SU-DHL-6 (cell line): ENCODE results near the gene SPINK1.

Experiments used
- H2AFZ ChIP-seq: fragments of 200-600 bp; sonication (generic); 2 replicates; pipeline ENCODE4 v1.6.1; 2014; ENCODE audit warnings: low read depth, mild to moderate bottlenecking, moderate library complexity, mixed read lengths, antibody characterized with exemption, low read length; ENCODE audit not compliant: severe bottlenecking
- H3F3A ChIP-seq: fragments of 200-600 bp; shearing (Covaris generic); 2 replicates; pipeline ENCODE4 v1.6.0; 2016; ENCODE audit warnings: antibody characterized with exemption, mild to moderate bottlenecking; ENCODE audit not compliant: insufficient read depth
- H3K27ac ChIP-seq: fragments of 200-600 bp; sonication (generic); 2 replicates; pipeline ENCODE4 v1.5.1; 2016; ENCODE audit warnings: low read depth, mild to moderate bottlenecking, low read length, moderate library complexity, mixed read lengths
- H3K27me3 ChIP-seq: fragments of 200-600 bp; sonication (generic), shearing (Covaris generic); 2 replicates; pipeline ENCODE4 v1.6.0; 2014; ENCODE audit warnings: mild to moderate bottlenecking, low read length
- H3K36me3 ChIP-seq: fragments of 200-600 bp; sonication (generic); 2 replicates; pipeline ENCODE4 v1.6.1; 2014; ENCODE audit warnings: mild to moderate bottlenecking, low read length, mixed read lengths
- H3K4me2 ChIP-seq: fragments of 300-600, 200-600 bp; shearing (Covaris generic), sonication (generic); 2 replicates; pipeline ENCODE4 v1.6.0; 2014; ENCODE audit warnings: low read length, low read depth, mild to moderate bottlenecking; ENCODE audit not compliant: poor library complexity, severe bottlenecking
- H3K4me3 ChIP-seq: fragments of 200-600 bp; sonication (generic); 2 replicates; pipeline ENCODE4 v1.5.1; 2014; ENCODE audit warnings: antibody characterized with exemption, low read length, mild to moderate bottlenecking, mixed read lengths; ENCODE audit not compliant: insufficient read depth, poor library complexity, severe bottlenecking
- H3K79me2 ChIP-seq: fragments of 200-600 bp; sonication (generic); 2 replicates; pipeline ENCODE4 v1.6.1; 2014; ENCODE audit warnings: mild to moderate bottlenecking, low read length, moderate library complexity; ENCODE audit not compliant: insufficient read depth
- H3K9ac ChIP-seq: fragments of 200-600 bp; sonication (generic); 2 replicates; pipeline ENCODE4 v1.7.0; 2014; ENCODE audit warnings: mild to moderate bottlenecking, low read length
- H3K9me2 ChIP-seq: fragments of 200-600 bp; sonication (generic); replicated peaks from 2 replicates; pipeline ENCODE4 v1.6.1; 2014; ENCODE audit warnings: low read length; ENCODE audit not compliant: insufficient read depth
- H3K9me3 ChIP-seq: fragments of 200-600 bp; sonication (generic); 2 replicates; pipeline ENCODE4 v1.6.1; 2014; ENCODE audit warnings: low read length, mixed read lengths; ENCODE audit not compliant: insufficient read depth
- H4K20me1 ChIP-seq: fragments of 200-600 bp; sonication (generic); 2 replicates; pipeline ENCODE4 v1.6.1; 2014; ENCODE audit warnings: low read depth, mild to moderate bottlenecking, antibody characterized with exemption, low read length, moderate library complexity, mixed read lengths
- EZH2phosphoT487 ChIP-seq: fragments of 200-600 bp; sonication (generic), shearing (Covaris generic); conservative IDR thresholded peaks from 2 replicates; pipeline ENCODE4 v1.6.1; 2018; ENCODE audit warnings: mild to moderate bottlenecking, antibody characterized with exemption, low read length, moderate library complexity, mixed read lengths
- TF ChIP-seq, protein P1 (sequence below): fragments of 200-600 bp; sonication (generic); IDR thresholded peaks from one replicate; pipeline ENCODE4 v1.5.1; 2017; ENCODE audit warnings: antibody characterized with exemption, mild to moderate bottlenecking, low read length, moderate library complexity; ENCODE audit not compliant: insufficient read depth, poor library complexity, severe bottlenecking

The SPINK1 gene

DNA sequence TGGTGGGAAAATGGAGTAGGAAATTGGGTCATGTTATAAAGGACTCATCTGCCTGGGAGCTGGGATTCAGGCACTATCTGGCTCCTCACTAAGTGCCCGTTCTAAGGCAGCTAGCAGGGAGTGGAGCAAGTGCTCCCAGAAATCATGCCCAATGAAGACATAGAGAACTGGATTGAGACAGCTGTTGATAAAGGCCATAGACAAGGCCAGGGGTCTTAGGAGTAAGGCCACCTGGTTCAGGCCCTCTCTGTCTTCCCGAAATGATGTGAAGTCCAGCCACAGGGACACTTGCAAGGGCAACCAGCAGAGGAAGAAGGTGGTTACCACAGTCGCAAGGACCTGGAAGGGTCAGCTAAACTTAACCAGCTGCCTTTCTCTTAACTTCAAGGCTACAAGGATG lies 20.1 kb upstream of the SPINK1 start:
- H4K20me1 ChIP-seq, result no peaks in the 10 kb centered on the region
- no peak overlapping the region for H3K4me3 ChIP-seq
- no peak overlapping the region for H3K9ac ChIP-seq
- no peaks in the 10 kb centered on the region for H3K36me3 ChIP-seq
- no peak overlapping the region for H3K4me2 ChIP-seq
- H3K9me2 ChIP-seq, result no peaks in the 10 kb centered on the region
- H3K27ac ChIP-seq, result no peak overlapping the region
- no peaks in the 10 kb centered on the region for H3K79me2 ChIP-seq
- no peaks in the 10 kb centered on the region for H3K27me3 ChIP-seq
- H3F3A ChIP-seq, result no peaks in the 10 kb centered on the region
- TF ChIP-seq, protein P1, sequence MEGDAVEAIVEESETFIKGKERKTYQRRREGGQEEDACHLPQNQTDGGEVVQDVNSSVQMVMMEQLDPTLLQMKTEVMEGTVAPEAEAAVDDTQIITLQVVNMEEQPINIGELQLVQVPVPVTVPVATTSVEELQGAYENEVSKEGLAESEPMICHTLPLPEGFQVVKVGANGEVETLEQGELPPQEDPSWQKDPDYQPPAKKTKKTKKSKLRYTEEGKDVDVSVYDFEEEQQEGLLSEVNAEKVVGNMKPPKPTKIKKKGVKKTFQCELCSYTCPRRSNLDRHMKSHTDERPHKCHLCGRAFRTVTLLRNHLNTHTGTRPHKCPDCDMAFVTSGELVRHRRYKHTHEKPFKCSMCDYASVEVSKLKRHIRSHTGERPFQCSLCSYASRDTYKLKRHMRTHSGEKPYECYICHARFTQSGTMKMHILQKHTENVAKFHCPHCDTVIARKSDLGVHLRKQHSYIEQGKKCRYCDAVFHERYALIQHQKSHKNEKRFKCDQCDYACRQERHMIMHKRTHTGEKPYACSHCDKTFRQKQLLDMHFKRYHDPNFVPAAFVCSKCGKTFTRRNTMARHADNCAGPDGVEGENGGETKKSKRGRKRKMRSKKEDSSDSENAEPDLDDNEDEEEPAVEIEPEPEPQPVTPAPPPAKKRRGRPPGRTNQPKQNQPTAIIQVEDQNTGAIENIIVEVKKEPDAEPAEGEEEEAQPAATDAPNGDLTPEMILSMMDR, result no peak
- no peak for TF ChIP-seq EZH2phosphoT487
- no peaks in the 10 kb centered on the region for H3K9me3 ChIP-seq
- no peak overlapping the region for H2AFZ ChIP-seq

- Histone ChIP-seq H3K36me3 (no peaks in the 10 kb centered on the region), H3K79me2 (no peaks in the 10 kb centered on the region), H3F3A (no peaks in the 10 kb centered on the region), H3K27me3 (no peaks in the 10 kb centered on the region), H3K9ac (no peak overlapping the region), H3K9me3 (no peaks in the 10 kb centered on the region), H2AFZ (no peak overlapping the region), H3K4me2 (no peak overlapping the region), H4K20me1 (no peaks in the 10 kb centered on the region), H3K9me2 (no peaks in the 10 kb centered on the region), H3K4me3 (no peak overlapping the region), H3K27ac (no peak overlapping the region)
- TF ChIP-seq EZH2phosphoT487, result no peak
- TF ChIP-seq, protein P1, result no peak
These were observed 17.8 kb upstream of the SPINK1 start for GRCh38 chr5:147849226-147849625.

DNA sequence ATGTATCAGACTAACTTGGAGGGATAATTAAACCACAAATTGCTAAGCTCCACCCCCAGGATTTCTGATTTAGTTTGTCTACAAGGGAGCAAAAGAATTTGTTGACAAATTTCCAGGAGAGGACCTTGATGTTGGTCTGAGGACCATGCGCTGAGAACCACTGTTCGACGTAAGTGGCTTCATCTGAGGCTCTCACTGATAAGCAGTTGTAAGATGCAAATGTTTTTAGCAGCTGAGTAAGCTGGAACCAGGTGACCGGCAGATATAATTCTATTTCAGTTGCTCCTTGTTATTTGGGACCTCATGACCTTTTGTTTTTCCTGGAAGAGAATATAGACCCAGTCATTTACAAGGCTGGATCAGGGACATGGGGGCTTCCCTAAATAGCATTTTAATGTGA lies 14.1 kb upstream of the SPINK1 start:
- no peak overlapping the region for H3K4me3 ChIP-seq
- no peak overlapping the region for H3K4me2 ChIP-seq
- H3K9ac ChIP-seq, result no peak overlapping the region
- H3K27ac ChIP-seq, result no peak overlapping the region
- no peaks in the 10 kb centered on the region for H3K27me3 ChIP-seq
- no peaks in the 10 kb centered on the region for H3K9me3 ChIP-seq
- no peaks in the 10 kb centered on the region for H3F3A ChIP-seq
- H3K36me3 ChIP-seq, result no peaks in the 10 kb centered on the region
- H2AFZ ChIP-seq, result no peak overlapping the region
- TF ChIP-seq EZH2phosphoT487, result no peak
- TF ChIP-seq, protein P1, result no peak
- no peaks in the 10 kb centered on the region for H4K20me1 ChIP-seq
- H3K79me2 ChIP-seq, result no peaks in the 10 kb centered on the region
- H3K9me2 ChIP-seq, result no peaks in the 10 kb centered on the region
